ENCODE results near the gene ANKMY2. TPM values are rescaled to one million over a fixed set of nuclear protein-coding genes. Genes with fewer than 3 reads are reported as not detected.
"Not testable (repeated sequence)": the region's sequence is repeated elsewhere in the genome, so short reads cannot be mapped to it uniquely, and the experiment has no call there.

The ANKMY2 gene
- total RNA-seq, 4 donors from 2014 or later = 5.2 to 16.2 (median 9.4) TPM

GRCh38 chr7:16684935-16685334 is 39.4 kb upstream of the ANKMY2 start:
- no peak for DNase-seq (ENCODE audit: low spot score in 2 of 2)
- Histone ChIP-seq H3K36me3 (peaks cover 51% of the 10 kb centered on the region), H3K4me1 (no peaks in the 10 kb centered on the region), H3K27me3 (no peaks in the 10 kb centered on the region), H3K4me3 (no peak overlapping the region), H3K9me3 (no peaks in the 10 kb centered on the region), H3K27ac (no peak overlapping the region)
- 76% methylated on average over 2 of the region's 2 CpGs for WGBS
- no peak for TF ChIP-seq EP300 (IDR thresholded peaks at IDR 0.05)

GRCh38 chr7:16678645-16679566 is 33.4 kb upstream of the ANKMY2 start:
- H3K27ac ChIP-seq; H3K9me3 ChIP-seq; DNase-seq (ENCODE audit: low spot score in 2 of 2); H3K27me3 ChIP-seq; H3K4me1 ChIP-seq; H3K4me3 ChIP-seq: not testable (repeated sequence)
- 83% methylated on average over 14 of the region's 14 CpGs for WGBS
- H3K36me3 ChIP-seq = peaks cover 61% of the 10 kb centered on the region

GRCh38 chr7:16677978-16678494 is 32.5 kb upstream of the ANKMY2 start:
- peaks cover 54% of the 10 kb centered on the region for H3K36me3 ChIP-seq

GRCh38 chr7:16675277-16675676 is 29.7 kb upstream of the ANKMY2 start:
- Histone ChIP-seq H3K36me3 (peaks cover 32% of the 10 kb centered on the region), H3K4me1 (peaks cover 8% of the 10 kb centered on the region), H3K27ac (no peak overlapping the region), H3K9me3 (no peaks in the 10 kb centered on the region), H3K4me3 (no peak overlapping the region), H3K27me3 (no peaks in the 10 kb centered on the region)
- no peak for DNase-seq (ENCODE audit: low spot score in 2 of 2)
- WGBS = 94% methylated on average over 3 of the region's 3 CpGs
- TF ChIP-seq EP300 (IDR thresholded peaks at IDR 0.05) (no peak), CTCF (IDR thresholded peaks at IDR 0.05) (no peak), POLR2AphosphoS5 (IDR thresholded peaks at IDR 0.05) (no peak), POLR2A (IDR thresholded peaks at IDR 0.05) (no peak)

More at GRCh38 chr7:16677978-16678494, 32.5 kb upstream of the ANKMY2 start:
- Histone ChIP-seq H3K4me3 (no peak overlapping the region), H3K27ac (no peak overlapping the region), H3K27me3 (no peaks in the 10 kb centered on the region), H3K9me3 (no peaks in the 10 kb centered on the region), H3K4me1 (peaks cover 8% of the 10 kb centered on the region)
- WGBS = 80% methylated on average over 12 of the region's 12 CpGs
- TF ChIP-seq POLR2AphosphoS5 (IDR thresholded peaks at IDR 0.05) (no peak), CTCF (IDR thresholded peaks at IDR 0.05) (no peak), EP300 (IDR thresholded peaks at IDR 0.05) (no peak), POLR2A (IDR thresholded peaks at IDR 0.05) (no peak)
- DNase-seq (ENCODE audit: low spot score in 2 of 2) = no peak

- Histone ChIP-seq H3K9me3 (no peaks in the 10 kb centered on the region), H3K4me1 (peaks cover 23% of the 10 kb centered on the region), H3K27ac (no peak overlapping the region), H3K36me3 (peaks cover 20% of the 10 kb centered on the region), H3K4me3 (no peak overlapping the region), H3K27me3 (no peaks in the 10 kb centered on the region)
- DNase-seq (ENCODE audit: low spot score in 2 of 2) = no peak
- WGBS = 93% methylated on average over 3 of the region's 3 CpGs
- TF ChIP-seq POLR2A (IDR thresholded peaks at IDR 0.05) (no peak), CTCF (IDR thresholded peaks at IDR 0.05) (no peak), EP300 (IDR thresholded peaks at IDR 0.05) (no peak), POLR2AphosphoS5 (IDR thresholded peaks at IDR 0.05) (no peak)
Measured at GRCh38 chr7:16671811-16672210, 26.3 kb upstream of the ANKMY2 start.

GRCh38 chr7:16670731-16671344 is 25.3 kb upstream of the ANKMY2 start:
- Histone ChIP-seq H3K27me3 (no peaks in the 10 kb centered on the region), H3K4me3 (no peak overlapping the region), H3K36me3 (peaks cover 11% of the 10 kb centered on the region), H3K27ac (no peak overlapping the region), H3K9me3 (no peaks in the 10 kb centered on the region), H3K4me1 (peaks cover 23% of the 10 kb centered on the region)
- DNase-seq (ENCODE audit: low spot score in 2 of 2) = no peak
- 89% methylated on average over 4 of the region's 4 CpGs for WGBS
- no peak for TF ChIP-seq POLR2A (IDR thresholded peaks at IDR 0.05)
- no peak for TF ChIP-seq EP300 (IDR thresholded peaks at IDR 0.05)
- TF ChIP-seq POLR2AphosphoS5 (IDR thresholded peaks at IDR 0.05) = no peak
- TF ChIP-seq CTCF (IDR thresholded peaks at IDR 0.05) = no peak

All from suprapubic skin (tissue), 4 donors.